ENCODE results near the gene LILRB3. TPM values are rescaled to one million over a fixed set of nuclear protein-coding genes. Genes with fewer than 3 reads are reported as not detected.
A peak's percentile ranks its signal among the peaks of the same experiment; 100 is the strongest.

The LILRB3 gene
- total and polyA plus RNA-seq, 11 donors, result 0.54 to 31.4 (median 3.7) TPM

DNA sequence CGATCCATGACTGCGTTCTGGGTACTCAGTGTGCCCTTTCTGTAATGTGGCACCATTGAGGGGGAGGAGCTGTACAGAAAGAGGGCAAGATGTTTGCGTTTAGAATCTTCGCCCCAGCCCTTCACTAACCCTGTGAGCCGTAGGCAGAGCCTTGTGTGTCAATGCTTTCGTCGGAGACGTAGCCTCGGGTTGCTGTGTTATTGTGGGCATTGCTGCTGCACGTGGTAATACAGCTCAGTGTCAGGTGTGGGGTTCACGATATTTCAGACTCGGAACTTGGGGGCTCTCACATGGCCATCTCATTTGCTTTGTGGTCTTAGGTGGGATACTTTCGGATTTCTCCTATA lies 16.0 kb downstream of the LILRB3 start:
- Histone ChIP-seq H3K27ac (peak overlapping the region in 6 of 12 donors; percentile 30 to 91 (median 56)), H3K27me3 (no peaks in the 10 kb centered on the region), H3K4me3 (peak overlapping the region in 1 of 12 donors; percentile 58), H3K4me1 (peaks cover 23 to 94% (median 65%) of the 10 kb centered on the region in 12 donors), H3K36me3 (peaks cover 2 to 67% (median 63%) of the 10 kb centered on the region in 9 donors), H3K9me3 (no peaks in the 10 kb centered on the region)
- no peak for DNase-seq
- intact Hi-C loops (cut with DNase I), result no loop called here
- ATAC-seq, result no peak
- 51 to 87% (median 78%) methylated on average over 4 to 13 of the region's 13 CpGs for WGBS, 4 donors
- TF ChIP-seq, protein P1, sequence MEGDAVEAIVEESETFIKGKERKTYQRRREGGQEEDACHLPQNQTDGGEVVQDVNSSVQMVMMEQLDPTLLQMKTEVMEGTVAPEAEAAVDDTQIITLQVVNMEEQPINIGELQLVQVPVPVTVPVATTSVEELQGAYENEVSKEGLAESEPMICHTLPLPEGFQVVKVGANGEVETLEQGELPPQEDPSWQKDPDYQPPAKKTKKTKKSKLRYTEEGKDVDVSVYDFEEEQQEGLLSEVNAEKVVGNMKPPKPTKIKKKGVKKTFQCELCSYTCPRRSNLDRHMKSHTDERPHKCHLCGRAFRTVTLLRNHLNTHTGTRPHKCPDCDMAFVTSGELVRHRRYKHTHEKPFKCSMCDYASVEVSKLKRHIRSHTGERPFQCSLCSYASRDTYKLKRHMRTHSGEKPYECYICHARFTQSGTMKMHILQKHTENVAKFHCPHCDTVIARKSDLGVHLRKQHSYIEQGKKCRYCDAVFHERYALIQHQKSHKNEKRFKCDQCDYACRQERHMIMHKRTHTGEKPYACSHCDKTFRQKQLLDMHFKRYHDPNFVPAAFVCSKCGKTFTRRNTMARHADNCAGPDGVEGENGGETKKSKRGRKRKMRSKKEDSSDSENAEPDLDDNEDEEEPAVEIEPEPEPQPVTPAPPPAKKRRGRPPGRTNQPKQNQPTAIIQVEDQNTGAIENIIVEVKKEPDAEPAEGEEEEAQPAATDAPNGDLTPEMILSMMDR (IDR thresholded peaks at IDR 0.05), result no peak
- no peak for TF ChIP-seq POLR2A (IDR thresholded peaks at IDR 0.05)

DNA sequence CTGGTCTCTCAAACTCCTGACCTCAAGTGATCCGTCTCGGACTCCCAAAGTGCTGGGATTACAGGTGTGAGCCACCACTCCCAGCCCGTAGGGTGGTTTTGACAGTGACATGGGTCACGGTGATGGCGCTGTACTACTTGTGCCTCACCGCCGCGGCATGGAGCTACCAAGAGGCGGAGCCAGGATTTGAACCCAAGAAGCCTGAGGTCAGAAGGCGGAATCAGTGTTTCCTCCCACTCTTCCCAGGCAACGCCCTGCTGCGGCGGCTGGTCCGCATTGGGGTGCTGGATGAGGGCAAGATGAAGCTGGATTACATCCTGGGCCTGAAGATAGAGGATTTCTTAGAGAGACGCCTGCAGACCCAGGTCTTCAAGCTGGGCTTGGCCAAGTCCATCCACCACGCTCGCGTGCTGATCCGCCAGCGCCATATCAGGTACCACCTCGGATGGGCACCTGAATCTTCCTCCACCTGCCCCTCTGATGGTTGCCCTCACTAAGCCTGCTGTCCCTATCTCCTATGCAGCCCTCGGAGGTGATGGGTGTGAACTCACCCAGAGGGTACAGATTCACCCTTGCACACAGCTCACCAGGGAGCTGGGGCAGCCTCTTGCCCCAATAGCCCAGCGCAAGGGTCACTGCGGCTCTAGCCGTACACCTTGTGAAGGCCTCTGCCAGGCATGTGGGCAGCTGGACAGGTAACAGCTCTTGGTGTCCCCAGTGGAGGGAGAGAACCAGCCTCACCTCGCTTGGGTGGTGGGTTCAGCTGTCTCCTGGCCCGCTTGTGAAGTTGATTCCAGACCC lies 16.6 kb downstream of the LILRB3 start:
- WGBS, 4 donors, result 89 to 93% (median 92%) methylated on average over 24 to 27 of the region's 27 CpGs
- TF ChIP-seq POLR2A (IDR thresholded peaks at IDR 0.05), result no peak
- TF ChIP-seq, protein P1 (IDR thresholded peaks at IDR 0.05), result no peak

DNA sequence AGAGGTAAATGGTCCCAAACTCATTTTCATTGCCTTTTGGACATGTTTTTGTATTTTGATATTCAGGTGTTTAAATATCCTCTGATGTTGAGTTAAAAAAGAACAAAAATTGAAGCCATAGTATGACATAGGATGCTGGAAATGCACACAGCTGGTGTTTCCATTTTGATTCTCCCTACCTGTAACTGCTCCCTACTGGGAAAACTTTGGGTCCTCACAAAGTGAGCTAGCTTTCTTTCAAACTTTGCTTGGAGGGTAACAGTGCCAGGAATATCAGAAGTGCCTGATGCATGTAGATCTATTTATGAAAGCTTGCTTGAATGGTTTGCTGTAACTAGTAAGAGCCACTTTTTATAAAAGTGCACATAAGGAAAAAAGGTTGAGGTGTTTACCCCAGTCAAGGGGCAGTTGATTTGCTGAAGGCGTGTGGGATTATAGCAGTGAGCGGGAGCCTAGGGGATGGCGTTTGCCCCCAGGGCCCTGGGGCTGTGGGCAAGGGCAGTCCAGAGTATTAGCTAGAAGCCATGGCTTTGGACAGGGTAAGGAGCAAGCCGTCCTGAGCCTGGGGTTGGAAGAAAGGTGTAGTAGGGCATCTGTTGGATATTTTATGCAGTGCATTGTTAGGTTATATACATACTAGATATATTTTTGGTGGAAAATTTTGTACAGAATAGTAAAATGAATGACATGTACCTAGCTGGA lies 17.9 kb downstream of the LILRB3 start:
- Histone ChIP-seq H3K9me3 (no peaks in the 10 kb centered on the region), H3K4me3 (peak overlapping the region in 1 of 12 donors; percentile 58), H3K27me3 (no peaks in the 10 kb centered on the region), H3K27ac (peak overlapping the region in 1 of 12 donors; percentile 91), H3K36me3 (peaks cover 2 to 72% (median 67%) of the 10 kb centered on the region in 9 donors), H3K4me1 (peaks cover 27 to 88% (median 67%) of the 10 kb centered on the region in 12 donors)
- intact Hi-C loops (cut with DNase I), result loop anchor here in 1 of 10 donors (5.0 kb wide), 1 partner anchor 38 kb away; no protein-coding TSS in a partner anchor
- ATAC-seq, result no peak
- no peak for DNase-seq
- WGBS, 4 donors, result 65 to 75% (median 72%) methylated on average over 4 of the region's 4 CpGs
- TF ChIP-seq, protein P1 (IDR thresholded peaks at IDR 0.05), result no peak
- no peak for TF ChIP-seq POLR2A (IDR thresholded peaks at IDR 0.05)

More for the DNA sequence above, 16.6 kb downstream of the LILRB3 start:
- Histone ChIP-seq H3K9me3 (no peaks in the 10 kb centered on the region), H3K27me3 (no peaks in the 10 kb centered on the region), H3K4me3 (peak overlapping the region in 1 of 12 donors; percentile 58), H3K4me1 (peaks cover 27 to 97% (median 71%) of the 10 kb centered on the region in 12 donors), H3K27ac (peak overlapping the region in 5 of 12 donors; percentile 49 to 91 (median 63)), H3K36me3 (peaks cover 2 to 72% (median 67%) of the 10 kb centered on the region in 9 donors)
- intact Hi-C loops (cut with DNase I), result no loop called here
- ATAC-seq (no peak), DNase-seq (no peak)

DNA sequence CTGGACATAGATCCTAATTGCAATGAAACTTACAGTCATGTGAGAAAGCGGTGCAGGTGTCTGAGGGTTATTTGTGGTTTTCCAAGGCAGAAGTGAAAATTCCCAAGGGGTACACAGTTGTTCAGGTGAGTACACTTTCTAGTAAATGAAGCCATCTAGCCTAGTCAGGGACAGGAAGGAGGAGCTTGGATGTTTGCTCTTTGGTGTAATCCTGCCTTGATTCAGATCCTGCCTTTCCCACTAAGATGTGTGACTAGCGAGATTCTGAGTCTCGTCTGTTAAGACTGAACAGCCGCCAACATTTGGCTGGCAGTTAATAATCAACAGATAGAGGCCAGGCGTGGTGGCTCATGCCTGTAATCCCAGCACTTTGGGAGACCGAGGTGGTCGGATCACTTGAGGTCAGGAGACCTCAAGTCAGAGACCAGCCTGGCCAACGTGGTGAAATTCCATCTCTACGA lies 19.6 kb downstream of the LILRB3 start:
- Histone ChIP-seq H3K4me1 (peaks cover 19 to 77% (median 52%) of the 10 kb centered on the region in 12 donors), H3K27me3 (no peaks in the 10 kb centered on the region), H3K4me3 (peak overlapping the region in 3 of 12 donors; percentile 11 to 79 (median 20)), H3K9me3 (no peaks in the 10 kb centered on the region), H3K27ac (peak overlapping the region in 2 of 12 donors; percentile 20 to 91), H3K36me3 (peaks cover 2 to 69% (median 63%) of the 10 kb centered on the region in 9 donors)
- TF ChIP-seq, protein P1 (IDR thresholded peaks at IDR 0.05), result no peak
- no peak for TF ChIP-seq POLR2A (IDR thresholded peaks at IDR 0.05)
- ATAC-seq (no peak), DNase-seq (no peak)
- 41 to 56% (median 49%) methylated on average over 9 of the region's 9 CpGs for WGBS, 4 donors
- intact Hi-C loops (cut with DNase I), result loop anchor here in 1 of 10 donors (5.0 kb wide), 1 partner anchor 36 kb away; no protein-coding TSS in a partner anchor

Data from heart left ventricle (tissue), 16 donors.